Hematopoietic multipotent progenitor cell treated with erythropoietin and hydrocortisone succinate and interleukin-3 and kit ligand, for 17 days (in vitro differentiated cells): ENCODE measurements around the gene DAAM2.

ENCODE experiments used
- DNase-seq: peaks from one replicate; pipeline ENCODE4 v3.0.0-alpha.2; 2015; ENCODE audit warnings: low spot score

The DAAM2 gene

DNA sequence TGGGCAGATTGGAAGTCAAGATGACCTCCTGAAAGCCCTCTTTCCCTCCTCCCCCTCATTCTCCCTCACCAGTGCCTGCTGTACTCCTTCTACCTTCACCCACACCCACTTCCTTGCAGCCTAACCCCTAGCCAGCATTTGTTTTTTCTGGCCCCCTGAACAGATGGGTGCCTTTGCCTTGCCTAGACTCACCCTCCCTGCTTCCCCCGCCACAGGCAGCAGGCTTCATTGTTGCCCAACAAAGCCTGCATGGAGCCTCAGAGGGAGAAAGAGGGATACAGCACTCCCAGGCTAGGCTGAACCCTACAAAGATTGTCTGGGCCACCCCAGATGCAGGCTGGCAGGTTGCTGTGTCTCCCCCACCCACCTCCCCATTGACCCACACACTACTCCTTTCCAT is 139.4 kb downstream of the DAAM2 start:
- no peak for DNase-seq

DNA sequence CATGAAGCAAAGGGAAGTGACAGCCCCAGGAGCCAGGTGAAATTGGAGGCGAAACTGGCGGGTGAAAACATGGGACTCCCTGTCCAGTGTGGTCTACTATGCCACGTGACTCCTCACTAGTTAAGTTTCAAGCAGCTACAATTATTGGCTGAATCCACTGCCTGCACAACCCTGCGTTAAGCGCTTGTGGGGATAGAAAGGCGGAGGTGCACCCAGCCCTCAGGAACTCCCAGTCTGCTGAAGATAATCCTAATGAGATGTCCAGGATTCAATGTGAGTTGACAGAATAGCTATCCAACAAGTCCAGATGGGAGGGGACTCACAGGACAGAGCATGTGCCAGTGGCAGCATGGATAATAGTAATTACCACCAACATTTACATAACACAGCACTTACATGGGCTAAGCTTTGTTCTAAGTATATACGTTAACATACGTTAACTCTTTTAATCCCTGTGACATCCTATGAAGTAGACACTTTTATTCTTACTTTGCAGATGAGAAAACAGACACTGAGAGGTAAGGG is 140.3 kb downstream of the DAAM2 start:
- no peak for DNase-seq

DNA sequence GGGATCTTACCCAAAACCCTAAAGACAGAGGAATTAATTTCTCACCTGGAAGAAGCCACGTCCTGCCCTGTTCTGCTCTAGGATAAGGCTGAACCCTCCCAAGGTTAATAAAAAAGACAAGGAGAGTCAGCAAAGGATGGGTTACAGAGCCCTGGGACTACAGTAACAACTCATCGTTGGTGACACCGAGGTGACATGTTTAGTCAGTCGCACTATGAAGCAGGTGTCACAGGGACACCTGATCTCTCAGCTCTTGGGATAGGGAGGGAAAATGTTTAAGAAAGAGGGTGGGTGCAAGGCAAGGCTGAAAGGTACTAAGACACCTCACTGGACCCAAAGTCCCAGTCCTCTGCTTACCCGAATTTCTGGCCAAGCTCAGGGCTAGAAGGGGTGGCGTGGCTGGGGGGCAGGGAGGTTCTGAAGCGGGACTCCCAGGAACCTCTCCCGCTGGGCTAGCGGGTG is 141.5 kb downstream of the DAAM2 start:
- DNase-seq, result no peak

DNA sequence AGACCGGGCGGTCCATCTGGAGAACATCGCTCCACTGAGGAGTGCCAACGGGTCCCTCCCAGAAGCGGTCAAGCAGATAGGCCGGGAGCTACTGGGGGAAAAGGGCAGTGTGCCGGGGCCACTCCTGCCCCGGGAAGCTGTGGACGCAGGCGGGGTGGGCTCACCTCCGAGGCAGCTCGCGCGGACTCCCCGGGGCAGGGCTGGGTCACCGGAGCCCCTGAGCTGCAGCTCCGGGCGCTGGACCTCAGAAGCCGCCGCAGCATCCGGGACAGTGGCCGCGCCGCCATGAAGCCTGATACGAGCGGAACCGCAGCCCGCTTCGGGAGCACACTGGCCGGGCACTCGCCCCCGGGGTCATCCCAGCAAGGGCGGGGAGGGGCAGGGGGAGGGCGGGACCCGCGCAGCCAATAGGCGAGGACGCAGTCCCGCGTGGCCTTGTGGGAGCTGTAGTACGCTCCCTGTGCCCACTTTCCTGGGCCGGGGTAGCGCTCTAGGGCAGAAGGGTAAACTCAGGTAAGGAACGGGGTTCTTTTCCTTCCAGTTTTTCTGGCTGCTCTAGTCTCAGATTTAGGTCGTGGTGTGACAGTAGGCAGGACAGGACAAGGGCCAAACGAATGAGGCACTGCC is 142.1 kb downstream of the DAAM2 start, which contains the start of gene MOCS1:
MOCS1 (minus strand) TSS at position 332 of the 627 bp plus-strand sequence; CDS start at position 287, 45 bp downstream.
- no peak for DNase-seq

DNA sequence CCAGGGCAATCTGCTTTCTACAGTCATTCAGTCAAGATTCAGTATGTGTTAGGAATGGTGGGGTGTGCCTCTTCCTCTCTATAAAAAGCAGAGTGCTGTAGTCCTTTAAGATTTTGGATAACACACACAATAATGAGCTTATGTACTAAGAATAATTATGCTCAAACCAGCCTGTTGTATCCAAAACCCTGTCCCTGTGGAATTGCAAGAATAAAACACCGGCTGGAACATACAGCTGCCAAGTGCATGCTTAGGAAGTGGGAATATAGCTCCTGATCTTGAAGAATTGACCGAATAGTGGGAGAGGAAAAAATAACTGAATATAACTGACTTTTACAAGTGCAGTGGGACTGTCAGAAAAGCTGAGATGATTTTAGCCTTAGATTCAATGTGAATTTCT is 143.1 kb downstream of the DAAM2 start:
- no peak for DNase-seq

DNA sequence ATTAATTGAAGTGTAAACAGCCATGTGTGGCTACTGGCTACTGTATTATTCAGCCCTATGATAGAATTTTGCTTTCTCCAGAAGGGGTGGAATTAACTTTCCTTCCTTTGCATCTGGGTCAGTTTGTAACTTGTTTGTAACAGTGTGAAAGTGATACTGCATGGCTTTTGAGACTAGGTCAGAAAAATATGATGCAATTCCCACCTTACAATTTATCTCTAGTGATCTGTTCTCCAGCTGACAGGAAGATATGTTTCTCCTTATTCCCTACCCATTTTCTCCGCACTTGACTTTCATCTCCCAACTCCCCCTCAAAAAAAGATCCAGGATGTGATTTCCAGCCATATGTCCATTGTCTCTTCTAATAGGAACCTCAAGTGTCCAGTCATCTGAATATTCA is 144.7 kb downstream of the DAAM2 start:
- DNase-seq, result no peak

DNA sequence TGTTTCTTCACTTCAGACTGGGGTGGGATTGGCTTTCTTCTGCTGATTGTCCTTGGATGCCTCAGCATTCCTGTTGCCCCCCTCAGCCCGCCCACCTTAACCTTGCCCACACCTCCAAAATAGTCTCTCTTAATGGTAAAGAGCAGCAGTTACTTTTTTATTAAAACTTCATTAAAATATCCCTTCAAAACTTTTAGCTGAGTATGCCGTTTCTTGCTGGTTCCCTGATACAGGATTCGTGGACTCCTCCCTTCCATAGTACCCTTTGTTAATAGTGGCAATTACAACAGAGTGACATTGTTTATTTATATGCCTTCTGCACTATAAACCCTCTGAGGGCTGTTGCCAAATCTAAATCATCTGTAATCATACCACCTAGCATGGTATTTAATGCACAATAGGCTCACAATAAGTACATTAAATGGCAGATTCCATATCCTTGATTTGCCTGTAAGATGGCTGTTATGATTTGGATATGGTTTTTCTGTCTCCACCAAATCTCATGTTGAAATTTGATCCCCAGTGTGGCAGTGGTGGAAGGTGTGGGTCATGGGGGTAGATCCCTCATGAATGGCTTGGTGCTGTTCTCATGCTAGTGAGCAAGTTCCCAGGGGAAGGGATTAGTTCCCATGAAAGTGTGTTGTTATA is 145.6 kb downstream of the DAAM2 start:
- no peak for DNase-seq

DNA sequence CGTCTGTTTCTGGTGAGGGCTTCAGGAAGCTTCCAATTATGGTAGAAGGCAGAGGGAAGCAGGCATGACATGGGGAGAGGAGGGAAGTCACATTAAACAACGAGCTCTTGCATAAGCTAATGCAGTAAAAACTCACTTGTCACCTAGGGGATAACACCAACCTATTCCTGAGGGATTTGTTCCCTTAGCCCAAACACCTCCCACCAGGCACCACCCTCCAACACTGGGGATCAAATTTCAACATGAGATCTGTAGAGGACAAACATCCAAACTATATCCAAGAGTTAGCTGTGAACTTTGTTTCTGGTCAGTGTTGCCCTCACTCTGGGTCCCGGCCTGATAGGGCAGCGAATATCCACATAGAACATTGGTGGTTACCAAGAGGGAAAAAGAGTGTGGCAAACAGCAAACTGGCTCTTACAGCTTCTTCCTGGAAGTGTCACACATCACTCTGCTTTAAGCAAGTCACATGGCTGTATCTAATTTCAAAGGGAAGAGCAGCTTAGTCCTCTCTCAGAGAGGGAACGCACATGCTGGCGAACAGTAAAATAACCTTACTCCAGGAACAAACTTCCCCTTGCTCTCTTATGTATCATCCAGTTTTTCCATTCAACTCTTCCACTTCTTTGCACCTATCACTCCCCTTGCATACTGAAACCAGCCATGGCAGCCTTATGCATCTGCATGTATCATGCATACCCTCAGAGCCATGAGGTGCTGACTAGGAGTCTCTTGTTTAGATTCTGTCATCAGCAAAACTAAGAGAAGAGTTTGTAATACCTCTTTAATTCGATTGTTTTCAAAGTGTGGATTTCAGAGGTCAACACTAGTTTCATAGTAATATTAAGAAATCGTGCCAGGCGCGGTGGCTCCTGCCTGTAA is 146.8 kb downstream of the DAAM2 start:
- DNase-seq, result no peak

DNA sequence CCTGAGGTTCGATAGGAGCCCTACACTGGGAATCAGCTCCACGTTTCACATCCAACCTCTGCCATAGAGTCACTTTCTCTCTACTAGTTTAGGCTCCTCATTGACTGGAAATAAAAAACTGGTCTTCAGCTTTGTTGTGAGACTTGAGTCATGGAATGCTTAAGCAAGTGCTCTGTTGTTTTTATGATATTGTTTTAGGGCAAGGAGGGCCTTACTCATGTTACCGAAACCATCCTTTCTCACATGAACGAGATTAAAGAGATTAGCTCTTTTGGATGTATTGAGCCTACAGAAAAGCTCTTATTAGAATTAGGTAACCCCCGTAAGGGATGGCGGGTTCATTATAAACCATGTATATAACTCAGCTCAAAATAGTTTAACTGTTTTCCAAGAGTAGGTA is 149.0 kb downstream of the DAAM2 start:
- DNase-seq, result no peak

DNA sequence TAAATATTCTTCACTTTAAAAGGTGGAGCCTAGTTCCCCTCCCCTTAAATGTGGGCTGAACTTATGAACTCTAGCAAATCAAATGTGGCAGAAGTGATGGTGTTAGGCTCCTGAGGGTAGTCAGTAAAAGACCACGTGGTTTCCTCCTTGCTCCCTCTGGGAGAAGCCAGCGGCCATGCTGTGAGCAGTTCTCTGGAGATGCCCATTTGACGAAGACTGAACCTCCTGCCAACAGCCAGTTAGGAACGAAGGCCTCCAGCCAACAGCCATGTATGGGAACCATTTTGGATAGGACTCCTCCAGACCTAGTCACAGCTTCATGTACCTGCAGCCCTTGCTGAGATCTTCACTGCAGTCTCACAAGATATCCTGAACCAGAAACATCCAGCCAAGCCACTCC is 149.6 kb downstream of the DAAM2 start:
- DNase-seq, result no peak

DNA sequence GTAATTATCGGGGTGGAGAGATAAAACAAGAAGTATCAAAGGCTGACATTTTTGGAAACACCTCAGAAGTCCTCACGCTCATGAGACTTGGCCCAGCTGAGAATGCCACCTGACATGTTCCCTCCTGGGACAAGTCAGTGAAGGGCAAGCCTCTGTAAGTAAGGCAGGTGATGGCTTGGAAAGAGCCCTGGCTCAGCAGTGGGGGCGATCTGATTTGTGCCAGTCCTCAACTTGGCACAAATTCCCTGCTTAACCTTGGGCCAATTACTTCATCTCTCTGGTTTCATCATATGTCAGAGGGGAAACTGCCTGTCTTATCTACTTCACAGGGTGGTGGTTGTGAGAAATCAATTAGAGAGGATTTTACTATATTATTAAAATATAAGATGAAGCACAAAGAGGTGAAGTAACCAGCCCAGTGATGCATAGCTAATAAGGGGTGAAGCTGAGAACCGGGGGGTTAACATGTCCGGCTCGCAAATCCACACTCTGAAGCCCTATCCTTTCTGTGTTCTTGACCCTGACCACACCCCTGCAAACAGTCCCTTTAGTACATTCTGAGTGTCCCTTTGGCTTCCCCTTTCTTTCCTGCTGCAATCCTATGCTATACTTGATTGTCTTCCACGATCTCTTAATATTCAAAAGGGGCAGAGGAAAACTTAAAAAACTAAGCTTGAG is 150.9 kb downstream of the DAAM2 start:
- no peak for DNase-seq

DNA sequence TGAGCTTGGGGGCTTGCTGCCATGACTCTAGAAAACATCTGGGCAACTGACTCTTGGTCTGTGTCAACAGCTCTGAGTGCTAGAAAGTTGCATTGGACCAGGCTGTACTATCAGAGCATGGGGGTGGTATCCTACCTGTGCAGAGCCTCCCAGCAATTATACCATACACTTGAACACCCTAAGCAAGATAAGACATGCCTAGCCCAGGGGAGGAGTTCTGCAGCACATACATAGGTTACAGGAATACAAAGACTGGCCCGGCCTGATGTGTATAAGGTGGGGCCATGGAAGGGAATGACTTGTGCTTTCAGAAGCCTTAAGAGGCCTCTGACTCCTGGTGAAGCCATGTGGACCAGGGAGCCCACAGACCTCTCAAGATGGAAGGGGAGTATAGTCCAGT is 153.4 kb downstream of the DAAM2 start:
- no peak for DNase-seq

DNA sequence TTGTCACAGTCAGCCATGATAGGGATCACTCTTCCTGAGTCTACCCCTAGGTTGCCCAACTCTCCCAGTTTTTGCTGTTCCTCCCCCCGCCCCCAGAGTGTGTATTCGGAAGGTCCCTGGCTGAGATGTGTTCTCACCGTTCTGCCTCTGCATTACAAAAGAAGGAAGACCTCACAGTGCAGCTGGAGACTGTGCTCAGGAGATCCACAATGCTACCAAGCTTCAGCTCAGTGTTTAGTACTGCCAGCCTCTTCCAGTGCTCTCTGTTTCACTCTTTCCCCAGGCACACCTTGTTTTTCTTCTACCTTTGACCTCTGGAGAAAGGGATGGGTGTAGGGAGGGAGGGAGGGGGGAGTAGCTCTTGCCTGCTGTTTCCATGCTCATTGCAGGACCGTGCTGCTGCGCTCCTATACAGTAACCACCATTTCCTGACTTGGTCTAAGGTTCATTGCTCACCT is 155.5 kb downstream of the DAAM2 start:
- DNase-seq, result no peak

DNA sequence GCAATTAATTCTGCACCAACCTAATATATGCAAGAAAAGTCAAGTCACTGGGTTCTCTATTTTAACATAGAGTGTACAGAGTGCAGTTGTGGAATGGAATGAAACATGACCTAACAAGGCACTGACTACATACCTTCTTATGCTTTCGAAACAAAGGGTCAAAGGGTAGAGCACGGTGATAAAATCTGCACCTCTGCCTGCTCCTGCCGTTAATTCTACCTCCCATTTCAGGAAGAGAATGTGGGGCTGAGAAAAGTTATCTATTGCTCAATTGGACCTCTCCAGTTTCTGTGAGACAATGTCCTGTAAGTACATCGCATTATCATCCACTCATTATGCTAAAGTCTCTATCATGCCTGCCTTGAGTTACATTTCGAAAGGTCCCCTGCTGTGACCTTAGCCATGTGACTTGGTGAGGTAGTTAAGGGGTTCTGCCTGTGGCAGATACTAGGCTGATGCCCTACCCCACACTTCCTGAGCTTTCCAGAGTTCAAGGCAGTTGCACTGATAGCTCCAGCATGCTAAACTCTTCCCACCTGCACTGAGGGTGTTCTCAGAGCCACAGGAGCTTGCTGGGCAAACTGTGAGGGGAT is 156.1 kb downstream of the DAAM2 start:
- no peak for DNase-seq

DNA sequence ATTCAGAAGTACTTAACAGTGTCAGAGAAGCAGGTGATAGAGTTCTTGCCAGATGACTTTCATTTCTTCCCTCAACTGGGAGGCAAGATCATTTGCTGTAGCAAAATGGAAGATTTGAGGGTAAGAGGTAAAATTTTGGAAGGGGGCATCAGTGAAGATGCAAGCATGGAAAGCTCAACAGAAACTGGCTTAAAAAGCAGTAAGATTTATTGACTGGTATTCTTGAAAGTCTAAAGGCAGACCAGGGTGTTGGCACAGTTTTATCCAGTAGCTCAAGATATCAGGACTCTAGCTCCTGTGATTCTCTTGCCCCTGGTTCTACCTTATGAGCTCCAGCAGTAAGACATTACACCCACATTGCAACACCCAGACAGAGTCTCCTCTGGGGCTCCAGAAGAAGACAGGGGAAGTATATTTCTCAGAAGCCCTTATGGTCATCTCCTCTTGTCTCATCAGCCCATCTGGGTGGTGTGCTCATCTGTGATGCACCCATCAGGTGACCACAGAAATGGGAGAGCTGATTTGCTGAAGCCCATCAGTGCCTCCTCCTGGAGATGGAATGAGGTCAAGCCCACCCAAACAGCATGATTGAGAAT is 158.0 kb downstream of the DAAM2 start:
- DNase-seq, result no peak

DNA sequence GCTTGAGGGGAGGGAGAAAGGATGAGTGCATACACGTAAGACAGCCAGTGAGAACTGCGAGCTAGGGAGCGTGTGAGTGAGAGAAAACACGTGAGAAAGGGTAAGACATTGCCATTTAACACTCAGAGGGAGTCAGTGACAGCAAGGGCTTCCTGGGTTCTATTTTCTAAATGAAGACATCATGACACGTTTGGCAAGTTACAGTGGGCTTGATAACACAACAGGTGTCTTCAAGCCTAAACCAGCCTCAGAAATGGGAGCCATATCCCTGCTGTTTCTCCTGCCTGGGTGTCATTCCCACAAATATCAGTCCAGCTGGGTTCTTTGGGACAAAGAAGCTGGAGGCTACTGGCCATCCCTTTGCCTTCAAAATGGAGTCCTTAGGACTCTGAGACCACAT is 159.0 kb downstream of the DAAM2 start:
- DNase-seq, result no peak

DNA sequence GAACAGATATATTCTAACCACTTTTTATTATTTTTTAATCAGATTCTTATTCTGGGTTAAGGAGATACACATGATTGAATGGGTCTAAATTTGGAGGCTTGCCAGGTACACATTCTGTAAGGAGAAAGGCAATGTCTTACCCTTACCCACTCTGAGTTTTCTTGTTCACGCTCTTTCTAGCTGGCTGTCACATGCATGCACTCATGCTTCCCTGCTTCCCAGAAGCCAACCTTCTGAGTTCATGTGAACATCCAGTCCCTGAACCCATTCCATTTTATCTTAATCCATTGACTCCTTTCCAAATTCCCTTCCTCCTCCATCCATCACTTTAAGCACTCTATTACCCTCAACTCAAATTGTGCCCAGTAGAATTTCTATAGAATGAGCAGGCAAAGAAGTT is 159.5 kb downstream of the DAAM2 start:
- no peak for DNase-seq

DNA sequence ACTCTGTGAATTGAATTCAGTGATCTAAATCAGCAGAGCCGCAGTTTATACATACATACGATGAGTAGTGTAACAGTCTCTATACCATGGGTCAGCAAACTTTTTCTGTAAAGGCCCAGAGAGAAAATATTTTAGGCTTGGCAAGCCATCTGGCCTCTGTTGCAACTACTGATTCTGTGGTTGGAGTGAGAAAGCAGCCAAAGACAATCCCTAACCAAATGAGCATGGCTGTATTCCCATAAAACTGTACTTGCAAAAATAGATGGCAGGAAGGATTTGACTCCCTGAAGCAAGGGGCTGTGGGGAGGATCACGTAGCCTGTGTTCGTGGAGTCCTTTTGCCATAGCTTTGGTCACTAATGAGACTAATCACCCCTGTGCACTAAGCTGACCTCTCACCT is 160.0 kb downstream of the DAAM2 start:
- DNase-seq, result no peak

DNA sequence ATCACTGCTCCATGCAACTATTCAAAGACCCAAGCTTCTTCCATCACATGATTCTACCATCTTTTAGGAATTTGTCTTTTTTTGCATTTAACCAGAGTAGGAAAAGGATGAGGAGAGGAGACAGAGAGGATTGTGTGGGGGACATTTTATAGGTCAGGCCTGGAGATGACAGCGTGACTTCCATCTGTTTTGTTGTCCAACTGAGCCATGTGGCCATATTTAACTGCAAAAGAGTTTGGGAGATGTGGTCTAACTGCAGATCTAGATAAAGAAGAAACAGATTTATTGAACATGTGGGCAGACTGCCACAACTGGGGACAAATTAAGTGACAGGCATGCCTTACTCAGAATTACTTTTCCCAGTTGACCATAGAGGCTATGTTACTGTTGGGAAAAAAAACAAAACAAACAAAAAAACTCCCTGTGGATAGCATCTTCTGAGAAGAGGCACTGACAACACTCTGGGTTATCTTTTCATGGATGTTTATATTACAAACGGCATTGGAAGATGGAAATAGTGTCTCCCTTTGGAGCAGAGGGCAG is 161.0 kb downstream of the DAAM2 start:
- no peak for DNase-seq
